WERI-Rb-1 (cell line): Measurements from ENCODE around the gene MRTFB.
"Not testable (repeated sequence)": the region's sequence is repeated elsewhere in the genome, so short reads cannot be mapped to it uniquely, and the experiment has no call there.

Experiments used
- DNase-seq: peaks from one replicate; pipeline ENCODE4 v3.0.0-alpha.2; 2020
- H3K27ac ChIP-seq: fragments of 250-450 bp; sonication (Bioruptor Pico); 2 replicates; pipeline ENCODE4 v1.5.1; 2020; ENCODE audit warnings: mild to moderate bottlenecking, moderate library complexity
- H3K27me3 ChIP-seq: fragments of 250-450 bp; sonication (Bioruptor Pico); 2 replicates; pipeline ENCODE4 v1.5.1; 2021; ENCODE audit warnings: mild to moderate bottlenecking, low read depth, moderate library complexity; ENCODE audit not compliant: insufficient read depth, severe bottlenecking
- H3K36me3 ChIP-seq: fragments of 250-450 bp; sonication (Bioruptor Pico); 2 replicates; pipeline ENCODE4 v1.5.1; 2020; ENCODE audit warnings: mild to moderate bottlenecking, moderate library complexity
- H3K4me3 ChIP-seq: 2 replicates; pipeline ENCODE4 v1.5.1; 2011; ENCODE audit warnings: low read depth, mild to moderate bottlenecking, control low read depth, low read length
- H3K9me3 ChIP-seq: fragments of 250-450 bp; sonication (Bioruptor Pico); 2 replicates; pipeline ENCODE4 v1.5.1; 2021; ENCODE audit warnings: mild to moderate bottlenecking, moderate library complexity; ENCODE audit not compliant: severe bottlenecking
- CTCF ChIP-seq: IDR thresholded peaks from 2 replicates; pipeline ENCODE4 v1.5.1; 2011; ENCODE audit warnings: low read depth, mild to moderate bottlenecking, control low read depth, inconsistent platforms, low read length

The MRTFB gene

GRCh38 chr16:14113344-14113743, 42.2 kb downstream of the MRTFB start:
- TF ChIP-seq CTCF, result no peak
- no peaks in the 10 kb centered on the region for H3K36me3 ChIP-seq
- no peaks in the 10 kb centered on the region for H3K9me3 ChIP-seq
- no peak for DNase-seq
- H3K27me3 ChIP-seq, result no peaks in the 10 kb centered on the region
- H3K27ac ChIP-seq, result no peak overlapping the region
- H3K4me3 ChIP-seq, result no peak overlapping the region

- no peaks in the 10 kb centered on the region for H3K27me3 ChIP-seq
- no peak for DNase-seq
- H3K27ac ChIP-seq, result no peak overlapping the region
- no peak overlapping the region for H3K4me3 ChIP-seq
- no peaks in the 10 kb centered on the region for H3K9me3 ChIP-seq
- no peaks in the 10 kb centered on the region for H3K36me3 ChIP-seq
- no peak for TF ChIP-seq CTCF
Measured at GRCh38 chr16:14117051-14117450, 45.9 kb downstream of the MRTFB start.

- no peak for TF ChIP-seq CTCF
- Histone ChIP-seq H3K27ac (no peak overlapping the region), H3K9me3 (no peaks in the 10 kb centered on the region), H3K4me3 (no peak overlapping the region), H3K36me3 (no peaks in the 10 kb centered on the region), H3K27me3 (no peaks in the 10 kb centered on the region)
- DNase-seq, result no peak
Measured at GRCh38 chr16:14119799-14120198, 48.7 kb downstream of the MRTFB start.

- no peaks in the 10 kb centered on the region for H3K27me3 ChIP-seq
- DNase-seq, result no peak
- TF ChIP-seq CTCF, result no peak
Measured at GRCh38 chr16:14120335-14120734, 49.2 kb downstream of the MRTFB start.

GRCh38 chr16:14121142-14121541, 50.0 kb downstream of the MRTFB start:
- Histone ChIP-seq H3K36me3 (no peaks in the 10 kb centered on the region), H3K27me3 (no peaks in the 10 kb centered on the region), H3K9me3 (no peaks in the 10 kb centered on the region), H3K27ac (no peak overlapping the region), H3K4me3 (no peak overlapping the region)
- no peak for TF ChIP-seq CTCF
- DNase-seq, result no peak

More at GRCh38 chr16:14120335-14120734, 49.2 kb downstream of the MRTFB start:
- H3K36me3 ChIP-seq, result no peaks in the 10 kb centered on the region
- no peak overlapping the region for H3K27ac ChIP-seq
- no peaks in the 10 kb centered on the region for H3K9me3 ChIP-seq
- no peak overlapping the region for H3K4me3 ChIP-seq

- H3K27me3 ChIP-seq, result no peaks in the 10 kb centered on the region
- no peak overlapping the region for H3K27ac ChIP-seq
Measured at GRCh38 chr16:14121872-14122271, 50.8 kb downstream of the MRTFB start.

GRCh38 chr16:14122430-14122829, 51.3 kb downstream of the MRTFB start:
- H3K4me3 ChIP-seq, H3K9me3 ChIP-seq, H3K27ac ChIP-seq, H3K27me3 ChIP-seq, DNase-seq, H3K36me3 ChIP-seq: not testable (repeated sequence)

More at GRCh38 chr16:14121872-14122271, 50.8 kb downstream of the MRTFB start:
- no peak for TF ChIP-seq CTCF
- H3K36me3 ChIP-seq, result no peaks in the 10 kb centered on the region
- no peaks in the 10 kb centered on the region for H3K9me3 ChIP-seq
- no peak for DNase-seq
- no peak overlapping the region for H3K4me3 ChIP-seq
